M059J (cell line): ENCODE measurements around the gene KPNA4. TPM values are rescaled to one million over a fixed set of nuclear protein-coding genes. Genes with fewer than 3 reads are reported as not detected.
A peak's percentile ranks its signal among the peaks of the same experiment; 100 is the strongest.
"Not testable (repeated sequence)": the region's sequence is repeated elsewhere in the genome, so short reads cannot be mapped to it uniquely, and the experiment has no call there.

ENCODE experiments used
- DNase-seq: peaks from one replicate; pipeline ENCODE4 v3.0.0-alpha.2; 2012; ENCODE audit warnings: low read depth
- total RNA-seq: library from RNA; depleted of rRNA; stranded (reverse); fragments of >200 nt; shearing (Covaris generic); gene quantifications from 2 replicates; pipeline ENCODE4 v1.2.3, GENCODE V29; 2014

KPNA4 gene
- total RNA-seq, 1 experiment from 2014 or later = 40.0 TPM

DNA sequence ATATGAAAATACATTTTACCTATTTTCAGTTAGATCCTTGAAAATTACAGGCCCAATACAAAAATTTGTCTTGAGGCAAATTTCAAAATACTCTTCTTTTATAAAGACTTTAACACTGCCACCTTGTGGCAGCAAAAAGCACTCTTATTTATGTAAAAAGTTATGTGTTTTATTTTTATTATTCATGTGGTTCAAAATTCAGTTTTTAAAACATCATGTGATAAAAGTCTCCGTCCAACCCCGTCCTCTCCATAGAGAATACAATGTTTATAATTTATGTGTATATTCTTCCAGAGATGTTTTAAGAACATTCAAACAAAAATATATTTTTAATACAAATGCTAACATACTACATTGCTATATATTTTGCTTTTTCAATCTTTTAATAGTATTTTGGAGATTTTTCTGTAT is 78.9 kb downstream of the KPNA4 start:
- DNase-seq = peak; percentile 64

DNA sequence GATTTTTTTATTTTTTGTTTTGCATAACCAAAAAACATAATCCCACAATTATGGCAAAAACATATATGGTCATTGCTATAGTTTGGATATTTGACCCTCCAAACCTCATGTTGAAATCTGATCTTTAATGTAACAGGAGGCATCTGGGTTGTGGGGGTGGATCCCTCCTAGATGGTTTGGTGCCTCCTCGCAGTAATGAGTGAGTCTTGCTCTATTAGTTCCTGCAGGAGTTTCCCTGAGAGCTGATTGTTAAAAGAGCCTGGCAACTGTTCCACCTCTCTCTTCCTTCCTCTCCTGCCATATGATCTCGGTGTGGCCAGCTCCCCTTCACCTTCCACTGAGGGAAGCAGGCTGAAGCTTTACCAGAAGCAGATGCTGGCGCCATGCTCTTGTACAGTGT is 82.6 kb downstream of the KPNA4 start:
- DNase-seq = no peak

DNA sequence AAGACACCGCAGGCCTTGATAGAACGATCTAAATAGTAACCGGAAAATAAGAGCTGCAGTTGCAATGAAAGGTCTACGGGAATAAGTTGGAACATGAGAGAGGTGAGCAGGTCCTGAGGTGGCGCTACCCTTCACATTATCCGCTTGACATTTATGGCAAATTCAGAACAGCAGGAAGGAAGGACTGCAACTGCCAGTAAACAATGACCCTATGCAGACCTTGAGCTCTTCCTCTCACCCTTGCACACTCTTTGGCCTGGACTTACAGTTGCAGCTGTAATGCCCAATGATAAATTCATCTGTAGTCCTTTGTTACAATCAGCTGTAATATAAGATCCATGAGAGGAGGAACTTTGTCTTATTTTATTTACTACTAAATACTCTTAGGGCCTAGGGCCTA is 83.5 kb downstream of the KPNA4 start:
- DNase-seq = no peak

DNA sequence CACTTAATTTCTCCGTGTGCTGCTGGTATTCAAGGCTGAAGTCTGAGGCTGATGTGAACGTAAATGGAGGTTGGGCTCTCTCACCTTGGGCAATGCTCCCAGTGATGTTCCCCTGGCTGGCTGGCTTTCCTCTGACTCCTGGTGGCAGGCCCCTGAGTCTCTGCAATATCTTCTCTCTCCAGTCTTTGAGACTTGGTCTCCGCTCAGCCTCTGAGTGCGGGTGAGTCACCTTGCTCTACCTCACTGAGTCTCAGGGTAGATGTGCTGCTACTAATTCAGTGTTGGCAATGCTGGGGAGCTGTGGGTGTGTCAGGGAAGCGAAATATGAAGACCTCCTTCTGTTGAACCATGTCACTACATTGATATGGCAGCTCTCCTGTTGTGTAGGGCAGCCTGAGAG is 84.4 kb downstream of the KPNA4 start:
- peak; percentile 39 for DNase-seq

DNA sequence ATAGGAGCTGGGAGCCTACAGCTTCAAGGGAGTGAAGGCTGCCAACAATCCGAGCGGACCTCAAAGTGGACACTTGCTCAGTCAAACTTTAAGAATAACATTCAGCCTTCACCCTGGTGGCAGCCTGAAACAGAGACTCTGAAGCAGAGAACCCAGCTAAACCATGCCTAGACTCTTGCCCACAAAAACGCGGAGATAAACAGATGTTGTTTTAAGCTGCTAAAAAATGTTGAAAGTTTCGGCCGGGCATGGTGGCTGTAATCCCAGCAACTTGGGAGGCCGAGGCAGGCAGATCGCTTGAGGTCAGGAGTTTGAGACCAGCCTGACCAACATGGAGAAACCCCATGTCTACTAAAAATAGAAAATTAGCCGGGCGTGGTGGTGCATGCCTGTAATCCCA is 86.0 kb downstream of the KPNA4 start:
- DNase-seq = no peak

DNA sequence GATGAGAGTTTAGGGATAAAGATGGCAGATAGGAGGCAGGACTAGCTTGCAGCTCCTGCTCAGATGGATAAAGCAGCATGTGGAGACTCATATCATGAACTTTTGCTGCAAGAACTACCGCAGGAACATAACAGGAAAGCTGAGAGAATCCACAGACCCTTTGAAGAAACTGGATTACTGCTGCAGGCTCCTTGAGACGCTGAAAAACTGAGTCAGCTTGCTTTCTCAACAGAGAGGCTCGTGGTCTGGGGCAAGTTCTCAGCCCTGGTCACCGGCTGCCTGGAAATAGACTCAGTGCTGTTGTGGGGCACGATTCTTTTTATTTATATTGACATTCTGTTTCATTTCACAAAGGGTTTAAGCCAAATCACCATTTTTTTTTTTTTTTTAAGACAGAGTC is 87.0 kb downstream of the KPNA4 start:
- no peak for DNase-seq

- no peak for DNase-seq
Observed at GRCh38 chr3:160477750-160478149, 87.6 kb downstream of the KPNA4 start.

DNA sequence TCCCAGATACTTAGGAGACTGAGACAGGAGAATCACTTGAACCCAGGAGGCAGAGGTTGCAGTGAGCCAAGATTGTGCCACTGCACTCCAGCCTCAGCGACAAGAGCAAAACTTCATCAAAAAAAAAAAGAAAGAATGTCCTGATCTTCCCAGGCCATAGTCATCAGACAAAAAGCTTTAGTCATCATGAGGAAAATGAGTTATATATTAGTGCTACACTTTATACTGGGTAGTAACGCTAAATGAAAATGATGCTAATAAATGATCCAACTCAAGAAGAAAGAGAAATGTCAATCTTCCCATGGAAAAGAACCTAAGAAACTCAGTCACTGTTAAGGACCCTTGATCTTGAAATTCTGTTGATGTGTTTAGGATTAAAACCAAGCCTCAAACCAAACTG is 89.5 kb downstream of the KPNA4 start:
- no peak for DNase-seq

- DNase-seq = no peak
Observed at GRCh38 chr3:160475153-160475552, 90.2 kb downstream of the KPNA4 start.

- DNase-seq = peak; percentile 40
Observed at GRCh38 chr3:160474416-160474838, 90.9 kb downstream of the KPNA4 start.

GRCh38 chr3:160473978-160474377 is 91.4 kb downstream of the KPNA4 start:
- peak; percentile 86 for DNase-seq

- DNase-seq = peak; percentile 83
Observed at GRCh38 chr3:160473221-160473620, 92.2 kb downstream of the KPNA4 start.

DNA sequence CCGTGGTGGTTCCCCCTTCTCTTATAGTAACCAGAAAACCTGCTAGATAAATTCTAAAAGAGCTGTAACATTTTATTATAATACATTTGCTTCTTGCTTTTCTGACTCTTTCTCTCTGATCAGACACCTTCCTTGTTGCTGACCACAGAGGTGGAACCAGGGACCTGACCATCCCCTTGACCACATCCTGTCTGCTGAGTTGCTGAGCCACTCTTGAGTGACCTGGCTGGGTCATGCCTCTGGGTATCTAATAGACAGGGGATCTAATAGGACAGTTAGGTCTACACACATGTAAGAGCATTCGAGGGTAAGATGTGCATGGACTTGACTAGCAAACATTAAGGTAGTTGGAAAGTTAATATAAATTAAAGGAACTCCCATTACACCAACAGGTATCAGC is 93.0 kb downstream of the KPNA4 start:
- DNase-seq = peak; percentile 69

DNA sequence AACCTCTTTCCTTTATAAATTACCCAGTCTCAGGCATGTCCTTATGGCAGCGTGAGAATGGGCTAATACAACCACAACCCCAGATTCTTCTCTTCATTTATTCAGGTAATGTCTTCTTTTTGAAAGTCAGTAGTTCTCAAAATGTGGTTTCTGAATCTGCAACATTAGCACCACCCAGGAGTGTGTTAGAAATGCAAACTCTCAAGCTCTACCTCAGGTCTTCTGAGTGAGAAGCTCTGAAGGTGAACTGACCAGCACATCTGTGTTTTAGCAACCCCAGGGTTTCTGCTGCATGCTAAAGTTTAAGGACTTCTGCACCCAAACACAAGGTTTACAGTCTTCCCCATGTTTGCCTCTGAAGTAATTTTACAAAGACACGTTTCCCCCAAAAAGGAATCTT is 93.5 kb downstream of the KPNA4 start:
- DNase-seq = no peak

DNA sequence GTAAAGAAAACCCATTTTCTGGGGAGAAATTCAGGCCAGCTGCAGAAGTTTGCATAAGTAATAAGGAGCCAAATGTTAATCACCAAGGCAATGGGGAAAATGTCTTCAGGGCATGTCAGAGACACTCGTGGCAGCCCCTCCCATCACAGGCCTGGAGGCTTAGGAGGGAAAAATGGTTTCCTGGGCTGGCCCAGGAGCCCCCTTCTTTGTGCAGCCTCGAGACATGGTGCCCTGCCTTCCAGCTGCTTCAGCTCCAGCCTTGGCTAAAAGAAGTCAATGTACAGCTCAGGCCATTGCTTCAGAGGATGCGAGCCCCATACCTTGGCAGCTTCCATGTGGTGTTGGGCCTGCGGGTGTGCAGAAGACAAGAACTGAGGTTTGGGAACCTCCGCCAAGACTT is 95.2 kb downstream of the KPNA4 start:
- DNase-seq = no peak

DNA sequence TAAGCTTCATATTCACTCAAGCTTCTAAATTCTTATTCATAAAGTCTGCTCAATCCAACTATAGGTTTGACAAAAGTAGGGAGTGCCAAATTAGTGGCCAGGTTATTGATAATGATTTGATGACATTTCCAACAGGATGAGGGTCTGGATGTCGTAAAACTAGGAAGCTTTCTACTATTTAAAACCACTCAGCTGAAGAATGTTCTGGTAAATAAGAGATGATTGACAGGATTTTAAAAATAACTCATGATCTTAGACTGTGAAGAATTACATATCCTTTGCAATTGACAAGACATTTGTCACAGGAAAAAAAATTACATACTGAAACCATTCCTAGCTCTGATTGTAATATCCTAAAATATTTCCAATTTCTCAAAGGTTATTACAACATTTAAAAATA is 100.4 kb downstream of the KPNA4 start:
- no peak for DNase-seq

- DNase-seq = no peak
Observed at GRCh38 chr3:160464321-160464720, 101.0 kb downstream of the KPNA4 start.

DNA sequence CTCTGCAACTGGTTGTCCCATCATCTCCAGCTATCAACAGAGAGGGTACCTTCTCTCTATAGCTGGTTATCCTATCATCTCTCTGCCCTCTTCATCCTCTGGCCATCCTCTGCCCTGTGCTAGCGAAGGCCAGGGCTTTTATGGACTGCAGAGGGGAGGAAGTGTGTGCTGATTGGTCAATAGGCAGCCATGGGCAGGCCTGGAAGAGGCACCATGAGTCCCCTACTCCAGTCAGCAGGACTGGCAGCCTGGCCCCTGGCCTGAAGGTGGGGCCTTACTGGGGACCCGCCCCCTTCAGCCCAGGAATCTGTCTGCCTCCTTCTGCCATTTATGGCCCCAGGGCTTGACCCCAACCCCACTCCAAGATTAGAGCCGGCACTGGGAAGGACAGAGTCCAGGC is 105.3 kb downstream of the KPNA4 start:
- DNase-seq = no peak

GRCh38 chr3:160459450-160459970 is 105.9 kb downstream of the KPNA4 start:
- no peak for DNase-seq

GRCh38 chr3:160458151-160458550 is 107.2 kb downstream of the KPNA4 start:
- no peak for DNase-seq

GRCh38 chr3:160455846-160456245 is 109.5 kb downstream of the KPNA4 start:
- DNase-seq = no peak

GRCh38 chr3:160454995-160455394 is 110.4 kb downstream of the KPNA4 start:
- DNase-seq = no peak

GRCh38 chr3:160452251-160452650 is 113.1 kb downstream of the KPNA4 start:
- DNase-seq = not testable (repeated sequence)

- peak; percentile 36 for DNase-seq
Observed at GRCh38 chr3:160451602-160452001, 113.8 kb downstream of the KPNA4 start.

DNA sequence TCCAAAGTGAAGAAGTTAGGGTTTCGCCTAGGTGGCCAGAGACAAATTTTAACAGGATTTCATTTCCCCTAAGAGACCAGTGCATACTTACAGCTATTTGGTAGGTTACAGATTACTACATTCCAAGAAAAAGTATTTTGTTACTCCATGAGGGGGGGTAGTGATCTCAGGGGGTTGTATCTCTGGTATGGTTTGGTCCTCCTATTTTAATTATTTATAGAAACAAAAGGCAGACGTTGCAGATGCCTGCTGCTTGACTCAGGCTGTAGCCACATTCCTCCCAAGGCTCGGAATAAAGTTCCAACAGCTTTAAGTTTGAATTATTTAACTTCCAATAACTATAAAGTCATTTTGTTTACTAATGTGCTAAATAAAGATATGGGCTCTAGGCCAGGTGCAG is 114.5 kb downstream of the KPNA4 start:
- peak; percentile 89 for DNase-seq
